Measurements from ENCODE around the gene KCNA4.

- TF ChIP-seq CTCF (conservative IDR thresholded peaks at IDR 0.05; ENCODE audit: low read depth, low read length) (no peak), USF2 (IDR thresholded peaks at IDR 0.05; ENCODE audit: low read depth, low read length) (no peak), POLR2A (IDR thresholded peaks at IDR 0.05; ENCODE audit: low read depth, low read length) (no peak), BHLHE40 (IDR thresholded peaks at IDR 0.05; ENCODE audit: low read depth, low read length) (no peak), SMC3 (IDR thresholded peaks at IDR 0.05; ENCODE audit: low read depth, low read length) (no peak), RFX5 (IDR thresholded peaks at IDR 0.05; ENCODE audit: low read depth, low read length) (no peak), CEBPB (IDR thresholded peaks at IDR 0.05; ENCODE audit: low read depth, low read length) (no peak), NFE2L2 (IDR thresholded peaks at IDR 0.05; ENCODE audit: low read depth, low read length) (no peak)
Observed at GRCh38 chr11:30062103-30062502, 45.3 kb upstream of the KCNA4 start.

Data from IMR-90 (cell line).